Measurements from ENCODE around the gene REEP2. TPM values are rescaled to one million over a fixed set of nuclear protein-coding genes. Genes with fewer than 3 reads are reported as not detected.

Gene REEP2
- total RNA-seq, 1 experiment from 2014 or later: 49.0 TPM

GRCh38 chr5:138444078-138444773 lies 5.4 kb downstream of the REEP2 start:
- Mint-ChIP-seq H3K27me3 (ENCODE audit: low read depth) (no peaks in the 10 kb centered on the region; the same call in 1 of the 2 replicates), H3K36me3 (ENCODE audit: insufficient read depth in 1 of 3, low read depth in 3 of 3) (peaks cover 0 to 19% (median 11%) of the 10 kb centered on the region in 3 experiments; a peak in 5 of 7 replicates), H3K4me3 (no peak overlapping the region; a peak in 1 of 5 replicates), H3K9me3 (no peaks in the 10 kb centered on the region; a peak in 1 of 5 replicates), H3K4me1 (peaks cover 26% of the 10 kb centered on the region in 2 experiments), H3K27ac (no peak overlapping the region)
- Histone ChIP-seq H2BK120ac (ENCODE audit: low read depth, low read length, poor library complexity, severe bottlenecking) (no peak overlapping the region), H2BK15ac (ENCODE audit: low read depth, low read length) (no peak overlapping the region), H3K4ac (ENCODE audit: low read depth, low read length) (no peak overlapping the region), H2BK5ac (ENCODE audit: insufficient read length, low read length) (no peak overlapping the region), H3T11ph (ENCODE audit: low read length) (no peak overlapping the region), H3K23me2 (ENCODE audit: insufficient read length, low read depth, low read length, poor library complexity, severe bottlenecking) (peaks cover 4% of the 10 kb centered on the region), H2BK12ac (ENCODE audit: insufficient read length, low read depth, low read length) (no peak overlapping the region), H3K79me2 (ENCODE audit: insufficient read depth, low read length) (no peaks in the 10 kb centered on the region), H4K20me1 (ENCODE audit: control insufficient read depth, insufficient read depth, insufficient read length) (no peaks in the 10 kb centered on the region), H2BK20ac (ENCODE audit: low read depth, low read length, poor library complexity, severe bottlenecking) (no peak overlapping the region), H4K91ac (ENCODE audit: insufficient read length, low read depth, low read length) (no peak overlapping the region), H3K9ac (ENCODE audit: extremely low read depth, insufficient read length, low read length) (no peak overlapping the region), H4K8ac (replicated peaks; ENCODE audit: insufficient read length, low read depth, low read length) (no peak overlapping the region), H3K23ac (ENCODE audit: insufficient read length, low read depth, low read length) (no peak overlapping the region), H3K4me1 (ENCODE audit: insufficient read depth, low read length) (peaks cover 4% of the 10 kb centered on the region), H3K14ac (ENCODE audit: insufficient read depth, low read length) (no peak overlapping the region), H3K79me1 (ENCODE audit: insufficient read depth, low read depth, low read length, poor library complexity, severe bottlenecking) (no peaks in the 10 kb centered on the region), H3K9me3 (ENCODE audit: control insufficient read depth, low read depth, low read length) (no peaks in the 10 kb centered on the region), H3K27me3 (ENCODE audit: insufficient read depth, low read length) (no peaks in the 10 kb centered on the region), H2AK5ac (ENCODE audit: insufficient read length, low read length) (no peak overlapping the region), H3K56ac (ENCODE audit: insufficient read length, low read depth, low read length) (no peak overlapping the region), H4K5ac (ENCODE audit: insufficient read length, low read depth, low read length) (no peak overlapping the region), H2AFZ (ENCODE audit: low read length) (no peak overlapping the region), H3K27ac (ENCODE audit: insufficient read length, low read depth, low read length) (no peak overlapping the region), H3K4me2 (ENCODE audit: insufficient read depth, insufficient read length, low read length) (no peak overlapping the region), H3K18ac (ENCODE audit: insufficient read length, low read depth, low read length) (no peak overlapping the region)
- no peak for TF ChIP-seq CTCF (conservative IDR thresholded peaks at IDR 0.05)
- WGBS (ENCODE audit: extremely low coverage, insufficient read length, low lambda C conversion rate): no CpG with 5 or more reads among the region's 13 CpGs
- no peak for DNase-seq

Data from H9 (cell line).